Measurements from ENCODE around the gene ZIC4.

The ZIC4 gene

DNA sequence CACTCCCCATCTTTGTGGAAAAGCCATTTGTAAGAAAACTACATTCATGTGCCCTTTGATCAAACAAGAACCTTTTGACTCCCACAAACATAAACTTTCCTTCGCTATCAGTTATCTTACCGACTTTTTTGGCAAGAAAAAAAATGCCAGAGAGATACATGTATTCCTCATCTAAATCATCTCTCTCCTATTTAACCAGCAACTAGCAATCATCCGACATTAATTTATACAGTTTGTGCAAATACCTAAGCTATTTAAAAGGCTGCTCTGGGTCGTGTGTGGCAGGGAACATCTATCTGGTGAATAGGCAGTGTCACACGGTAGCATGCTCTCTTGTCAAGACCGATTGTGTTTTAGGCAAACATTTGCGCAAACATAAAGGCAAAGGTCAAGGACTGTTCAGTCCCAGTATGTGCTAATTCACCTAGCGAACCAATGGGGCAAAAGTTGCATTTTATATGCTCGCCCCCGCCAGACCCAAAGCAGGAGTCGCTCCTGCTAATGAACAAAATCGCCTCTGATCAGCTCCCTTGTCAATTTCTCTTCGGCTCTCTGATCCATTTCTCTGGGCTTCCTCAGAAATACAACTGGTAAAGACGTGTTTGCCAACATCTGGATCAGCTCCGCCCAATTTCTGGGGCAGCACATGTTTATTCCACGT is 37.7 kb downstream of the ZIC4 start:
- no peak for DNase-seq

DNA sequence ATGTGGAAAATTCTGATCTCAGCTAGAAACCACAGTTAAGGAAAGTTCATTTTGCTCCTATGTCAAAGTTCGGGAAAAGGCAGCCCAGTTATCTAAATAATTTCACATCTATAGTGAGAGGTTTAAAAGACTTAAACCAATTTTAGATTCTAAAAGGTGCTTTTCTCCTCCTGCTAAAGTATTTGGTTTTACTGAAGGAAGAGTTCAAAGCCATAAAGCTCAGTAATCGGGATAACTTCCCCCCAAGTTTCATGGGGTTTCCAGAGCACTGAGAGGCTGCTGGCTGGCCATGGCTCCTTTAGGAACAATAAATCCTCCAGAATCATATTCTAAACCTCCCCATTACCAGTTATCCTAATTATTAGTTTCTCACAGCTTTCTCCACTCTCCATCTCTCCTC is 38.2 kb downstream of the ZIC4 start:
- DNase-seq = no peak

DNA sequence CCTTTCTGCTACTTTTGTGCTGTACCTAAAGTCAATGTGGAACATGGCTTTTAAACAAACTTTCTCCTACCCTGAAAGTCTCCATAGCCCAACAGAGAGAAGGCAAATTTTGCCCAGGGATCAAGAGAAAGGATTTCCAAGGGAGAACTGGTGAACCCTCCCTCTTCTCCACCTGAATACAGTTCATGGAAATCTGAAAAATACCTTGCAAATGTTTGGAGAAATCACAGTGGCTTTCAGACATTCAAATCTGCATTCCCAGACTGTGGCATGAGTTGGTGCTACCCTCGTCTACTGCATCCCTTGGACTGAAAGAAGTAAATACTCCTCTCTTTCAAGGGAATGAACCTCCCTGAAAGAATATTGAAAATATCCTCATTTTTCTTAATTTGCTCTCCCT is 38.7 kb downstream of the ZIC4 start:
- no peak for DNase-seq

DNA sequence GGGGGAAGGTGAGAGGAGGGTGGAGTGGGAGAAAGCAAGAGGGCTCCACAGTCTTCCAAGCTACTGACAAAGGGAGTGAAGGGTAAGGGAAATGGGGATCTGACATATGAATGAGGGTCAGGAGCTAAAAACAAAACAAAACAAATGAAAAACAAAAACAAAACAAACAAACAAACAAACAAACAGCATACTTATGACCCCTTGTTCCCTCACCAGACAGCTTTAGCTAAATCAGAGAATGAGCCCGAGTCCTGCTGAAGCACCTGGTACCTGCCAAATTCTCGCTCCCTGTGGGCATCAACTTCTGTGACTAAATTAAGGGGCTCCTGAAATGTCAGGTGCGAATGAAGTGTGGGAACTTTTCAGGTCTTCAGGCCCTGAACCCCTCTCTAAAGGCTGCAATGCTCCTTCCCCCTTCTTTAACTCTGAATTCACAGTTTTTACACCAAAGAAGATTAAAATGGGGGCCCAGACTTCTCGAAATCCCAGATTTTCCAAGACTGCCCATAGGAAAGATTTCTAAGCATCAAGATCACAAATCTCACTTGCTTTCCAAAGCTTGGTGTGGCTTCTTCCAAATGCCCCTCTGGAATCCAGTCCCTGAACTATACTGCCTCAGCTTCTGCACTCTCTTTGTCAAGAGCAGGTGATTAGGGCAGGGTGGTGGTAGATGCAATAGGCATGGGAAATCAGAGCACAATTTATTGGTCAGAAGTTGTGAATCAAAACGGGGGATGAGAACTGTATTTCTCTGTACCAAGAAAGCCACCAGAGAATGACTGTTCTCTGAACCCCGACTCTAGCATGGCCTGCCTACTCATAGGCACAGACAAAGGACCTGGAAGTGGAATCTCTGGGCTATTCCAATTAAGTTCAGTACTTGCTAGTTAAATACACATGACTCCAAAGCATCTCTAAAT is 40.9 kb downstream of the ZIC4 start:
- DNase-seq = no peak

DNA sequence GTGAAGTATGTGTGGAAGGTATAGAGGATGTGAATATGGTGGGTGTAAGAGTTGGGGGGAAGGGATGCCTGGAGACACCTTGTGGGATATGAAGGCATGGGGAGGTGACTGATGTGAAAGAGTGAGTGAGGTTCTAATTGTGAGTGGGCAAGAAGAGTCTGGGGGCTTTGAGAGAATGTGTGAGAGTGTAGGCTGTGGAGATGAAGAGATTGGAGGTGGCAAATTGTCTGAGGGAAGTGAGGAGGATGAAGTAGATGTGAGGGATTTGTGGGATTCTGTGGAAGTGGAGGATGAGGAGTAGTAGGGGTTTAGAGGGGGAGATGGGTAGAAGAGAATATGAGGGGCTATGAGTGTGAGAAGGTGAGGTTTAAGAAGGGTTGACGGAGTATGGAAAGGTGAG is 41.6 kb downstream of the ZIC4 start:
- DNase-seq = no peak

DNA sequence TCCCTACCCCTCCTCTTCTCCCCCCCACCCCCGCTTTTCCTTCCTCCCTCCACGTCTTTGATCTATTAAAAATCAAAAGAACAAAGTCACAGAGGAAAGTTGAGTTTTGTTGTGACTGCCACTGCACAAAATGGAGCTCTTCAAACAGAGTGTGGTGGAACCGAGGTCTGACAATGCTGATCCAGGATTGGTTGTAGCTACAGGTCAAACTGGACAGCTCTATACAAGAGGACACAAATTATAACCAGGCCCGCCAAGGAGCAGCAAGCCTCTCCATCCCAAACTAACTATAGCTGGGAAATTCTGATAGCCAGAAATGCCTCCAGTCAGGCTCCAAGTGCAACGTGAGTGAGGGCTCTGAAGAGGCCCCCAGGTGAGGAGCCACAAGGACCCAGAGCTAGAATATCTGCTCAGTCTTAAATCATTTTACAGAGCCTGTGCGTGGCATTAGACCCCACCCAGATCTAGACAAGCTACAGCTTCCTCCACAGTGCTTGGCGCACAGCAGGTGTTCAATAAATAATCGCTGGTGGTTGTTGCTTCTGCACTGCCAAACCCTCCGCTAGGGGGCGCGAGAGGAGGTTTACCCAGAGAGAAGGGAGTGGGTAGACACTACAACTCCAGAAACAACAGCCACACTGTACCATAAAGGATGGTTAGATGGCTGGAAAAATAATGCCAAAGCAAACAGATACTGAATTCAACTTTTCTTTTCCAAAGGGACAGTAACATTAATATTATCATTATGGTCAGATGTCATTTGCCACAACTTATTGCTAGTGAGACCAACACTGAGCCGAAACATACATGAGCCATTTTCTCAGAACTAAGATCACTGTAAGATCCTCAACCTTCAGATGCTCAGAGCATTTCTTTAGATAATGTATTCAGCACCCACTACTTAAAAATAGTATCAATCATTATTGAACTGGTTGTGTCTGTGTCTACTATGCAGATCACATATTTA is 44.6 kb downstream of the ZIC4 start:
- DNase-seq = peak in 1 of 2 donors; percentile 3

DNA sequence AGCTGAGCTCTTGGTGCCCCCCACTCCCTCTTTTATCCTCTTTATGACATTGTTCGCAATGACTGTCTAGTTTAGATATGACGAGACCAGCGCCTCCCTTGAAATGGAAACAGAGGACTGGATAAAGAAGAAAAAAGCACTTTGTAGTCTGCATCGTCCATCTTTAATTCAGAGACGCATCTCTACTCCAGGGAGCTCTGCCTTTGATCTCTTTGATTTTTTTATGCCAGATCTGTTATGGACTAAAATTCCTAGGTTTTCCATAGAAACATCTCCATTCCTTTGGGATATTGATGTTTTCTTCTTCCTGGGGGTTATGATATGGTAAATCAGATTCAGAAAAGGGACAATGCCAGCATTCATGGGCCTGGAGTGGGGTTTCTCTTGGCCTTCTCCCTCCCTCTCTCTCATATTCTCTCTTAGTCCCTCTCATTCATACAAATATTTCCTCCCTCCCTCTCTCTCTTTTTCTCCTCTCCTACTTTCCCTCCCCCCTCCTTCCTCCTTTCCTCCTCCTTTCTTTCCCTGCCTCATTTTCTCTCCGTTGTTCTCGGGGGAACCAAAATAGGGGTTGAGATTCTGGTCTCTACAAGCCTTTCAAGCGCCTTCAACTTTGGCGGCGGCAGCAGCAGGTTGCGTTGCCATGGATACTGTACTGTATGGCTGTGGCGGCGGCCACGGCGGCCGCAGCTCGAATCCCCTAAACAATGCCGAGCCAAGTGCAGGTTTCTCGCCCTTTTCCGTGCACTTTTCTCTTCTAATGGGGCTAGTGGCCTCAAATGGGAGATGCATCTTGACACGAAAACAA is 45.5 kb downstream of the ZIC4 start:
- no peak for DNase-seq

DNA sequence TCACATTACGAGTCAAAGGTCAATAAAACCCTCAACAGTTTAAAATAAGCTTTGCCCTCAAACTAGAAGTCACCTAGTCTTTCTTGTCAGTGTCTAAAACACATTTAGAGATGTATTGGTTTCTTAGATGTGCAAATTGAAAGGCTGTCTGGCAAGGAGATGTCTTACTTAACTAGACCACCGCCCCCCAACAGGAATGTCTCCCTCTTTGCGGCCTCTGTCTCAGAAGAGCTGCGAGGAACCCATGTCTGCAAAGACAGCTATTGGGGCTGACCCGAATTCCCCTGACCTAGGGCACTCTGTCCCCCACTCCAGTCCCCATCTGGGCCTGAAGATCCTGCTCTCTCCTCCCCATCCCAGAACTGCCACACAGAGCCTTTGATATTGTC is 46.3 kb downstream of the ZIC4 start:
- DNase-seq = no peak

DNA sequence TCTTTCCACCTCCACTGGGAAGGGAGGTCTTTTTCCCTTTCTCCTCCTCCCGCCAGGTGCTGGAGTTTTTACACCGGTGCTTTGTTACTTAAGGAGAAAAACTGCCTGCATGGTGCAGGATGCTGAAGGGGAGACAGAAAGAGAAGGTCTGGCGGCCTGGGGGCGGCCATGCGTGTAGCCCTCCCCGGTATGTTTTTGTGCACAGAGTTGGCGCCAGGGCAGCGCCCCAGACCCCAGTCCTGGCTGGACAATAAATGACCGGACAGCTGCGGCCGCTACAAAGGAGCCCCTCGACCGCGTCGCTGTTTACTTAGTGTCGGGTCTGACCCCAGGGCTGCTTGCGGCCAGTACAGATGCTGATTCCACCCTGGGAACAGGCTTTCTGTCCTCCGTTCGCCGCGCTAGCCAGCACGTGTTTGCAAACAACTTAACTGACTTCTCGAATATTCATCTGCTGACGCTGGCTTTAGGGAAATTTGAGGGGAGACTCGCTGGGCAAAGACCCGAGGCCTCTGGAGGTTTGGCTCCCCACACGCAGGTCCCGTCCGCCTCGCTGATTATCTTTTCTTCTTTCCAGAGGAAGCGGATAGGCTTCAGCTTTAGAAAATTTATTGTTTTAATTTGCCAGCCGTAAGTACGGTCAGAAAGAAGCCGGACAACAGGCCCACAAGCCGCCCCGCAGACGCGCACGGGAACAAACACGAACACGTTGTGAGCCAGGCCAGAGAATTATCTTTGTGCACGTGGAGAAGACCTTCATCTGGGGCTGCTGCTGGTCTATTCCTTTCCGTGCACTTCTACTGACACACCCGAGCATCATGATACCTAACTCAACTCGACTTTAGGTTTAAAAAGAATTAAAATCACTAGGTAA is 46.9 kb downstream of the ZIC4 start:
- no peak for DNase-seq

DNA sequence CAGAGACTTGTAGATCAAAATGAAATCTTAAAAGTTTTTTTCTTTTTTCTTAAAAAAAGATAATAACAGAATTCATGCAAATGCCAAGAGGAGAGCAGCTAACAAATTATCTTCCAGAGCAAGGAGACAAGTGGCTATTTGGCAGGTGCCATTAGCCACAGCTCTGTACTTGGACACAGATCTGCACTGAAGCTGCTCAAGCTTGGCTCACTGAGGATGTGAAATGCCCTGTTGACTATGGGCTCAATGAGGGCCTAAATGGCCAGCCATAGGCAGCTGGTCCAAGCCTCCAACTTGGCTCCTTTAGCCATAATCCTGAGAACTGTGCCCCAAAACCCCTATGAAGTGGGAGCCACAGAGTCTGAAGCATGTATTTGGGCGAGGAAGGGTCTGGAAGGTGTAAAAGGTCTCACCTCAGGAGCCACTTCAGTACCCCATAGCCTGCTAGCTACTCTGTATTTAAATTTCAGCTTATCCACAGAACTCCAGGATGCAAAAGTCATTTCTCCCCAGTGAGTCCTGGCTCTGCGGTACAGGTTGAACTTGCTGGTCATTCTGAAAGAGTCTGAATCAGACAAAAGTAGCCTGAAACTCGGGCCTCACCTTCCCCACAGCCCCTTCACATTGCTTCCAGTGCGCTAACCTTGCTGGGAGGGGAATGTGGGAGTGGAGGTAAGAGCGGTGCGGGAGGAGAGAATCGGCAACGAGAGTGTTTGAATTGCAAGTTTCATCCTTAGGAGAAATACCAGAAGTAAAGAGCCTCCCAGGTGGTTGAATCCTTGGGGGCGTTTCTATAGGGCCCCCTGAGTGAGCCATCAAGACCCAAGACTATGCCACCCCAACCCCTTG is 48.0 kb downstream of the ZIC4 start:
- DNase-seq = no peak

DNA sequence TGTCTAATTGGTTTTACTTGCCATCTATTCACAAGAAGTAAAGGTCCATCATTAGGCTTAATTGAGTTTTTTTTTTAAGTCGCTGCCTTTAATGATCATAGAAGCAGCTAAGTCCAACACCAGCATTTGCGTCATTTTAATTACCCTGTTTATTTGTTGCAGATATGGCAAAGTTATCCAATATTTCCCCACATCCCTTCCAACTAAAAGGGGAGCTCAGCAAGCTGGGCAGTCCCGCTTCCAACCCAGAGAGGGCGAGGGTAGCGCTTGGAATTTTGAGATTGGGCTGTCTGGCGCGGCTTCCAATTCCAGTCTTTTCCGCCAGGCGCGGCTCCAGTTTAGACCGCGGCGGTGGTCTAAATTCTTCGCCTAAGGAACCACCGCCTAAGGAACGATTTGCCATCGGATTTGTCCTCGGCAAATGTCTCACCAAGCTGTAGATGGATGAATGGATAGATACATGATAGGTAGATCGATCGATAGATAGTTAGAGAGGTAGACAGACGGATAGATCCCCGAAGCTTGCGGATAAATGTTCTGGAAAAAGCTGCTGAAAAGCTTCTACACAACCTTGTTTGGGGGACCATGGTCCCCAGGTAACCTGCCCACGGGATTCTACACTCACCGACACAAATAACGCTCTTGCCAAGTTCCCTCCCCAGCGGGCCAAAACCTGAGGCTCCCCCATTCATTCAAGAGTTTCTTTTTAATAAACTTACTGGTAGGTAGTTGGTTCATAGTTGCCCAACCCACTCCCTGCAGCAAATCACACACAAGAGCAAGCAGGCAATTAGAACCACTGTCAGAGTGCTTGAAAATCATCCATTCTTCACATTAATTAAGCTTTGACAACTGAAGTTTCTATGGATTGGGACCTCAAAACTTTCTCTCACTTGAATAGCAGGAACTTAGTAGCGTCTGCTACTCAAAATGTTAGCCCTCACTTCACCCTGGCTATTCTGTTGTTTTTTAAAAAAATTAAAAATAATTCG is 49.1 kb downstream of the ZIC4 start:
- DNase-seq = no peak

DNA sequence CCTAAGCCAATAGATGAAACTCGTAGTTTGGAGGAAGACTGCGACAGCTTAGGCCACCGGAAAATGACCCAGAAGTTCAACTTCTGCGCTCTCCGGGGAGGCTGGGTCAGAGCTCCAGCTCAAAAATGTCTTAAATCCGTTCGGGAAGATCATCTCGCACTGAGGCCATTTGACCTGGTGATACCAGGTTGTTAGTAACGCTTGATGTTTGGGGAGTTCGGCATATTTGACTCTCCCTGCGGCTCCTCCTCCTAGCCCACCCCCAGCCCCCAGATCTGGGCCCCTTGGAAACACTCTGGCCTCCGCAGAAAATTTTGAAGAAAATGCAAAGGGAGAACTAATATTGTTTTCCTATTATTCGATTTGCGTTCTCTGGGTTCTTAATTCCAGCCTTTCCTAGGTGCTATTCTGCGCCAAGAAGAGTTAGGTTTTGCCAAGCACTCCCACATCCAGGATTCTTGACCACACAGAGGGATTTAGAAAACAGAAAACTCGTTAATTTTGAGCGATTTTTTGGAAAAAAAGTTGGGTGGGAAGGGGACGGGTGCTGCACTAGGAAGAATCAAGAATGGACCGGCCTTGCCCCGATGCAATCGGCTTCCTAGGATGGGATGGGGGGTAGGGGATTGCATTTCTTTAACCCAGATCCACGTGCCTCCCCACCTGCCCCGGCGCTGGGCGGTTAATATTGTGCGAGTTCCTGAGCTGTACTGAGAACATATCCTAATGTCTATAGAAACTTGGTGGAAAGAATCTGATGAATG is 50.0 kb downstream of the ZIC4 start:
- no peak for DNase-seq

DNA sequence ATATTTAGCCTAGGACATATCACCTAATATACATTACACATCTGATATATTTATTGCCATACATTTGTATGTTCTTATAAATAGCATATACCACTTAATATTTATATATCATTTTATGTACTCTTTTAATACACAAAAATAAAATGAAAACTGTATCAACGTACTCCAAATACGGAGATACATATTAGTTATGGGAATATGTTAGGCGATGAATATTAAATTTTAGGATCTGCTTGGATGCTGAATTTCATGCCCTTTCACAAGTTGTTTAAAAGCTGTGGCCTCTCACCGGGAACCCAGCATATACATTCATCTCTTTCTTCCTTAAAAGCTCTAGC is 50.6 kb downstream of the ZIC4 start:
- no peak for DNase-seq

DNA sequence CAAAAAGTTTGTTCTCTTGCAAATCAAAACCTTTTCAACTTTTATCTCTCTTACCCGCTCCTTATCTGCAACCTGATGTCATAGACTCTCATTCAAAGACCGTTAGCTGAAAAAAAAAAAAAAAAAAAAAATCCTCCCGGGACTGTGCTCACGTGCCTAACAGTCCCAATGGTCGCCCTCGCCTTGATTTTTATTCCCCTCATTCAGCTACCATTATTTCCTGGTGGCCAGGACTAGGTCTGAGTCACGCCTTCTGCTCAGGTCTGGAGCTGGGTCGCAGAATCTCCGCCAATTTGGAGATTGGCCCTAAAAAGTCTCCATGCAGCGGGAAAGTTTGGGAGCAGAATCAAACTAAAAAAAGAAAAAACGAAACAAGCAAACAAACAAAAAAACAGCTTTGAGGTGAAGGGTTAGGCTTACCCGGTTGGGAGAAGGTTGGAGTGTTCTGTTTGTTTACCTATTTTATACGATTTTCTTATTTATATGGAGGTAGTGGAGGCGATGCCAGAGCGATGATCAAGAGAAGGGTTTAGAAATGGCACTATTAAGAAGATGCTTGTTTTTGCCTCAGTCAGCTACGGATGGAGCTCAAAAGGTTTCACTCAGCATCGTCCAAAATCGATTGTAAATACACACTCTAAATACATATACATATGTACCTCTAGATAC is 51.1 kb downstream of the ZIC4 start:
- DNase-seq = no peak

DNA sequence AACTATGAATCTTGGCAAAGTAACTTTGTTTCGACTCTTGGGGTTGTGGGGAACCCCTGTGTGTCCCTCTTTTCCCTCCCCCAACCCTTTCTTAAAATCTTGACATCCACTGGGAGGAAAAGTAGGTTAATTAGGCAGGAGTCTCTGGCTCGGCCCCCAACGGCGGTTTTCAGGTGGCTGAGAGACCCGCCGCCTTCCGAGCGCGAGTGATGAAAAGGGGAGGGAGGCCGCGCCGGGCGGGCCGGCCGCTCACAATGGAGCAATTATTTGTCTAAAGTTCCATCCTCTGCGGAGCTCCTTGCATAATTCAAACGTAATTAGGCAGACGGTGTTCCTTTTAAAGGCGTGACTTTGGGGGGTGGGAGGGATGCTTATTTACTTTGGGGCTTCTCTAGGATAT is 51.7 kb downstream of the ZIC4 start:
- DNase-seq = no peak

DNA sequence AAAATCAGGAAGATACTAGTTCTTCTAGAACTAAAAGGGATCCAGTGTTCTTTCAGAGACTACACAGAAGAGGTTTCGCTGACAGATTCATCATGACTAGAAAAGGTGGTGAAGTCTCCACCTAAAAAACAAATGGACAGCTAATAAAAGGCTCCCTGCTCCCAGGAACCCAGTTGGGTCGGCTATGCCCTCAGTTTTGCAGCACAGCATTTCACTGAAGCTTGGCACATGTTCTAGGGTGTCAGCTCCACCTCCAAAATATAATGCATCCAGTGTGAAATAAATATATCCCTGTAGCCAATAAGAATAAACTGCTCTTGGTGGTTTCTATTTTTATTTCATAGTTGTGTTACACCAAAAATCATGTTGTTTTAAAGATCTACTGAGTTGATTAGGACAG is 55.0 kb downstream of the ZIC4 start:
- no peak for DNase-seq

DNA sequence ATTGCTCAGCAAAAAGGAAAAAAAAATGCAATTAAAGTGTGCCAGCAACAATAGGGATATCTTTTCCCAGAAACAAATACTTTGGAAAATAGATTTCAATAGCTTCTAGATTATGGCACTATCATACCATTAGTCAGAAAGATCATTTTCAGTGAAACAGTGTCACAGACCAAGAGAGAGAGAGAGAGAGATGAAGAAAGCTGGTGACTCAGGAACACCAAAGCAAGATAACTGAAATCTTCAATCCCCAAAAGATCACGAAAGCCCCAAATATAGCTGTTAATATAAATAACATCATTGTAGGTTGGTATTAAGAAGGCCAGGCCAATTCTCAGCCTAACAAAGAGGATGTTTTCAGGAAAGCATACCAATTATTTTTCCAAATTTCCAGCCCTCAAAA is 57.4 kb downstream of the ZIC4 start:
- no peak for DNase-seq

DNA sequence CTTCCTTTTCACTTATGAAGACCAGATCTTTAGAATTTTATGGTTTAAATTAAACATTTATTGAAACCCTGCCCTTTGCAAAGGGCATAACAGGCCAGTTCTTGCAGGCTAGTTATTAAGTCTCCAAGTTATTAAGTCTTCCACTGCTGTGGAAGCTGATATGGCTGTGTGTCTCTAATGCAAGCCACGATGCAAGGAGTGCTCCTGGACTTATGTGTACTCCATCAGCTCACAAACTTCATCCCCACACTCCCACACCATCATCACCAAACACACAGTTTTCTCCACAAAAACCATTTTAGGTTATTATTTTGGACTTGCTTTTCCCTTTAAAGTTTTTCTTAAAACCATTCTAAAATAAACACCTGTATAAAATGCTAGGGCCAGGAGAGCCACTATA is 62.4 kb downstream of the ZIC4 start:
- no peak for DNase-seq

Data from CD4-positive, alpha-beta T cell treated with Interferon alpha-2 for 1 hour (primary cell).